Adipose tissue (tissue), 3 donors: ENCODE results near the gene DLG1. TPM values are rescaled to one million over a fixed set of nuclear protein-coding genes. Genes with fewer than 3 reads are reported as not detected.
"Not testable (repeated sequence)": the region's sequence is repeated elsewhere in the genome, so short reads cannot be mapped to it uniquely, and the experiment has no call there.

Experiments used
- H3K27ac ChIP-seq: one replicate; pipeline ENCODE4 v1.5.1; 2013; ENCODE audit warnings: low read depth, low read length
- WGBS, 3 donors: extraction: QIAGEN DNeasy Blood & Tissue Kit; methylation state at CpG; one replicate each; pipeline ENCODE4 v1.1.7; 2013; 5-methylcytosine and 5-hydroxymethylcytosine counted together
- polyA plus RNA-seq, 3 donors: library from polyadenylated mRNA; stranded (reverse); fragments of 200-250 nt; gene quantifications; one replicate each; pipeline ENCODE4 v1.2.3, GENCODE V29; 2013
- donor health status: healthy with polysubstance abuse.
- donor health status: Bipolar disorder and iron deficiency.
- donor health status: healthy.

DLG1 gene
- polyA plus RNA-seq, 3 donors: 9.1 to 23.3 (median 16.2) TPM

DNA sequence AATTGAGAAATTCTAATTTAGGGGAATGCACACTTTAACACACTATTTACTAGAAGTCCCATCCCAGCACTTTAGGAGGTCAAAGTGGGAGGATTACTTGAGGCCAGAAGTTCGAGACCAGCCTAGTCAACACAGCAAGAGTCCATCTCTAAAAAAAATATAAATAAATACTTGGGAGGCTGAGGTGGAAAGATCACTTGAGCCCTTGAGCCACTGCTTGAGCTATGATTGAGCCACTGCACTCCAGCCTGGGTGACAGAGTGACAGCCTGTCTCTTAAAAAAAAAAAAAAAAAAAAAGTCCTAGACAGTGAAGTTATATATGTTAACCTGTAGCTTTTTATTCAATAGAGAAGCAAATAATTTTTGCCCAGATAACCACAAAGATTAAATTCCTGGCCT lies 69.2 kb downstream of the DLG1 start:
- 87 to 95% (median 90%) methylated on average over 1 of the region's 1 CpG for WGBS, 3 donors
- H3K27ac ChIP-seq: no peak overlapping the region

GRCh38 chr3:197227780-197228574 lies 70.4 kb downstream of the DLG1 start:
- H3K27ac ChIP-seq: no peak overlapping the region
- WGBS, 3 donors: 90 to 98% (median 92%) methylated on average over 2 of the region's 2 CpGs

DNA sequence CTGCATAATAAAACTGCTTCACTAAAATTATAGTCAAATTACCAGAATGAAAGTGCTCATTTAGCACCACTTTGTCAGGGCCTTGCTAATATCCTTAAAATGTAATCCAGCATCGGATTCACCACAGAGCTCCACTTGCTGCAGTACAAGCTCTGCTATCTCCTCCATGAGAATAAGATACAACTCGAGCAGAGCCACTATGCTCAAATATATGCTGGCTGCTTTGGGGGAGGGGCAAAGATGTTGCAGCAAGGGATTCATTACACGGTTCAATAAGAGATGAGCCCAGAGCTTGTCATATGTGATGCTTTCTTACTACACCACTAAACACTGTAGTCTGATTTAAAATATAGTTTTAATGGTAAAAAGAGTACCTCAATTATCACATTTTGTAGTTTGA lies 72.2 kb downstream of the DLG1 start:
- no peak overlapping the region for H3K27ac ChIP-seq
- 61 to 69% (median 67%) methylated on average over 3 of the region's 3 CpGs for WGBS, 3 donors

GRCh38 chr3:197225579-197225978 lies 72.8 kb downstream of the DLG1 start:
- 76 to 89% (median 80%) methylated on average over 1 of the region's 1 CpG for WGBS, 3 donors
- H3K27ac ChIP-seq: no peak overlapping the region

DNA sequence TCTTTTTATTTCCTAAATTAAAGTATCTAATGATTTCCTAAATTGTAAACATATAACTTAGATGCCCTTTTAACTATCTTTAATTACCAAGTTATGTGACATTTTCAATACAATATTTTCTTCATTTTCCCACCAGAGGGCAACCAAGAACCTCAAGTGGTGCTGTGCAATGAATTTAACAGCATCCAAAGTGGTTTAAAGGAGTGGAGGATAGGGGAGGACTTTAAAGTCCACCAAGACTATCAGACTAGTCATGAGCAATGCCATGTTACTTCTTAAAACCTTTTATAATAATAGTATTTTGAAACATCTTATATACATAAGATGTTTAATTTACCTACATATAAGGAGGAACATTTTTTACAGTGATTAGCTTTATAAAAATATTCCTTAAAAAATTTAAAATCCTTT lies 74.4 kb downstream of the DLG1 start:
- H3K27ac ChIP-seq: no peak overlapping the region

DNA sequence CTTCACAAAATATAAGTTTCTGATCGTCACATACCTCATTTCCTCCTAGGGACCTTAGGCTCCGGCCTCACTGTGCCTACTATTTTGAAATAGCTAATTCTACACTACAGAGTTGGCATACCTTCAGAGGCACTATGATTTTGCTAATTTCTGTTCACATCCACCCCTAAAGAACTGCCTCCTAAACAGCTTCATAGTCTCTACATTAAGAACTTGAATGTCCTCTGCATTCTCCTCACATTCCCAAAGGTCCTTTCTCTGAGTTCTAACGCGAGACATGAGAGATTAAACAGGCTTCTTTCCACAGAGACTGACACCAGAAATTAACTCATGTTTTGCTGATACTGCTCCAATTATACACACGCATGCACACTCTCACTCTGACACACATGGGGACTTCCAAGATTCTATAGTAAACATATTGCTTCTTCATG lies 75.5 kb downstream of the DLG1 start:
- 42 to 50% (median 50%) methylated on average over 5 of the region's 5 CpGs for WGBS, 3 donors
- no peak overlapping the region for H3K27ac ChIP-seq

DNA sequence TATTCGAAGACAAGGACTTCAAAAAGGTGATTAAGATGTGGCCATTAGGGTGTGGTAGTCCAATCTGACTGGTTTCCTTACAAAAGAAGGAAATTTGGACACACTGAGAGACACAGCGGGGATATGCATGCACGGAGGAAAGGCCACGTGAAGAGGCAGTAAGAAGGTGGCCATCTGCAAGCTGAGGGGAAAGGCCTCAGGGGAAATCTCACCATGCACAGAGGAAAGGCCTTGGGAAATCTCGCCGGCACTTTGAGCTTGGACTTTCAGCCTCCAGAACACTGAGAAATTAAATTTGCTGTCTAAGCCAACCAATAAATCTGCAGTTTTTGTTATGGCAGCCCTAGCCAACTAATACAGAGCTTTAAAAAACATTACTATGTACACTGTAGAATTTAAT lies 78.8 kb downstream of the DLG1 start:
- 77 to 87% (median 79%) methylated on average over 6 of the region's 6 CpGs for WGBS, 3 donors

GRCh38 chr3:197218210-197218609 lies 80.2 kb downstream of the DLG1 start:
- no peak overlapping the region for H3K27ac ChIP-seq
- WGBS, 3 donors: 69 to 76% (median 75%) methylated on average over 3 of the region's 3 CpGs

More for the DNA sequence above, 78.8 kb downstream of the DLG1 start:
- no peak overlapping the region for H3K27ac ChIP-seq

GRCh38 chr3:197216914-197217313 lies 81.5 kb downstream of the DLG1 start:
- WGBS, 3 donors: 85 to 95% (median 94%) methylated on average over 4 of the region's 4 CpGs
- no peak overlapping the region for H3K27ac ChIP-seq

- no peak overlapping the region for H3K27ac ChIP-seq
- 53 to 58% (median 53%) methylated on average over 5 of the region's 5 CpGs for WGBS, 3 donors
Observed at GRCh38 chr3:197216169-197216860, 82.1 kb downstream of the DLG1 start.

GRCh38 chr3:197212290-197212689 lies 86.1 kb downstream of the DLG1 start:
- no peak overlapping the region for H3K27ac ChIP-seq
- 74 to 95% (median 92%) methylated on average over 5 of the region's 5 CpGs for WGBS, 3 donors

- 91 to 97% (median 93%) methylated on average over 4 of the region's 4 CpGs for WGBS, 3 donors
- H3K27ac ChIP-seq: not testable (repeated sequence)
Observed at GRCh38 chr3:197211698-197212097, 86.7 kb downstream of the DLG1 start.

- no peak overlapping the region for H3K27ac ChIP-seq
Observed at GRCh38 chr3:197209366-197210260, 88.8 kb downstream of the DLG1 start.

- WGBS, 3 donors: 92 to 98% (median 96%) methylated on average over 9 of the region's 9 CpGs
- no peak overlapping the region for H3K27ac ChIP-seq
Observed at GRCh38 chr3:197206913-197207312, 91.5 kb downstream of the DLG1 start.

DNA sequence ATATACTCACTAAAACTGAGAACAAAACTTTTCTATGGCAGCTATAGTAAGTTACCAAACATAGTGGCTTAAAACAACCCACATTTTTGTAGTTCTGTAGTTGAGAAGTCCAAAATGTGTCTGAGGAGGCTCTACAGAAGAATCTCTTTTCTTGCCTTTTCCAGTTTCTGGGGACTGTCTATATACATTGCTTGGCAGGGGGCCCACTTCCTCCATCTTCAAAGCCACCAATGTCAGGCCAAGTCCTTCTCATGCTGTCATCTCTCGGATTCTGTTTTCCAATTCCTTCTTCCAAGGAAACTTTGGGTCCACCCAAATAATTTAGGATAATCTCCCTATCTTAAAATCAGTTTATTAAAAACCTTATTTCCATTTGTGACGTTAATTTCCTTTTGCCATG lies 92.7 kb downstream of the DLG1 start:
- 86 to 95% (median 91%) methylated on average over 2 of the region's 2 CpGs for WGBS, 3 donors
- H3K27ac ChIP-seq: no peak overlapping the region

- no peak overlapping the region for H3K27ac ChIP-seq
- WGBS, 3 donors: 81 to 89% (median 87%) methylated on average over 1 of the region's 1 CpG
Observed at GRCh38 chr3:197205265-197205664, 93.1 kb downstream of the DLG1 start.

- WGBS, 3 donors: 41 to 71% (median 61%) methylated on average over 3 of the region's 3 CpGs
Observed at GRCh38 chr3:197204736-197205135, 93.7 kb downstream of the DLG1 start.

DNA sequence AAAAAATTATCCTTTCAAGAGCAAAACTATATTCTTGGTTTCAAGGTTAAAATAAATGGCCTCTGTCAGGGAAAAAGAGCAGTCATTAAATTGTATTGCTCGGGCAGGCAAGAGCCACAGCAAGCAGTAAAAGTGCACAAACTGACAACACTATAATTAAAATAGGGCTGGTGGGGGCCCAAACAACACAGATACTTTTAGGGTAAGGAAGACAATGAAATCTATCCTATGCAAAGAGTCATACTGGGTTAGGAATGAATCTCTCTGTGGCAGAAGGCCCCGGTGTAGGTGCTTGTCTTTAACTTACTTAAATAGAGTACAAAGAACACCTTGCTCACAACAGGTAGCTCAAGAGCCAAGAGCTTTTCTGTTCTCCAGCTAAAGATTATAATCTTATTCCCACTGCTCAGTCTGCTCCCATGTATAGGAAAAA lies 94.7 kb downstream of the DLG1 start:
- 61 to 95% (median 81%) methylated on average over 2 of the region's 2 CpGs for WGBS, 3 donors

More at GRCh38 chr3:197204736-197205135, 93.7 kb downstream of the DLG1 start:
- H3K27ac ChIP-seq: no peak overlapping the region

GRCh38 chr3:197202694-197203093 lies 95.7 kb downstream of the DLG1 start:
- 68 to 85% (median 85%) methylated on average over 2 of the region's 2 CpGs for WGBS, 3 donors
- no peak overlapping the region for H3K27ac ChIP-seq

More for the DNA sequence above, 94.7 kb downstream of the DLG1 start:
- H3K27ac ChIP-seq: no peak overlapping the region
